ENCODE measurements around the gene COL27A1.

COL27A1 gene

GRCh38 chr9:114270120-114270975, 115.0 kb downstream of the COL27A1 start:
- H3K79me1 ChIP-seq (ENCODE audit: low read length): no peaks in the 10 kb centered on the region
- no peak overlapping the region for H3K23ac ChIP-seq (ENCODE audit: low read length)
- H2AK5ac ChIP-seq (ENCODE audit: low read length): no peak overlapping the region
- H3K79me2 ChIP-seq (ENCODE audit: control insufficient read depth, insufficient read depth, low read length, poor library complexity): no peaks in the 10 kb centered on the region
- H2BK12ac ChIP-seq (ENCODE audit: low read length): no peak overlapping the region
- WGBS (ENCODE audit: extremely low coverage, insufficient coverage, insufficient read length): no CpG with 5 or more reads among the region's 8 CpGs
- no peak overlapping the region for H4K8ac ChIP-seq (ENCODE audit: low read depth, low read length)
- no peak overlapping the region for H4K12ac ChIP-seq (ENCODE audit: low read depth, low read length)
- no peak overlapping the region for H4K91ac ChIP-seq (ENCODE audit: low read depth, low read length)
- no peaks in the 10 kb centered on the region for H3K27me3 ChIP-seq (ENCODE audit: insufficient read depth, low read length)
- H3K9me3 ChIP-seq (ENCODE audit: insufficient read depth, low read depth, low read length): no peaks in the 10 kb centered on the region
- peaks cover 0 to 1% of the 10 kb centered on the region in 2 experiments for H3K4me1 ChIP-seq (ENCODE audit: control insufficient read depth in 1 of 2, insufficient read depth in 2 of 2, low read length in 2 of 2)
- no peak overlapping the region for H3K18ac ChIP-seq (ENCODE audit: low read length)
- H3K4me3 ChIP-seq (ENCODE audit: low read depth, low read length): no peak overlapping the region
- H3K4ac ChIP-seq (ENCODE audit: low read depth, low read length): no peak overlapping the region
- H2BK5ac ChIP-seq (ENCODE audit: low read depth, low read length, poor library complexity): no peak overlapping the region
- no peak overlapping the region for H3K4me2 ChIP-seq (ENCODE audit: low read length)
- H2BK120ac ChIP-seq (ENCODE audit: insufficient read depth, low read length, poor library complexity): no peak overlapping the region
- H3K27ac ChIP-seq (ENCODE audit: low read depth, low read length): no peak overlapping the region
- H2AFZ ChIP-seq (ENCODE audit: insufficient read depth, low read length, poor library complexity): no peak overlapping the region
- no peak overlapping the region for H3K14ac ChIP-seq (ENCODE audit: low read length)
- H3K9ac ChIP-seq (ENCODE audit: low read length): no peak overlapping the region
- H3K36me3 ChIP-seq (ENCODE audit: control insufficient read depth in 1 of 2, insufficient read depth in 2 of 2, low read length in 2 of 2): peaks cover 39 to 58% of the 10 kb centered on the region in 2 experiments
- no peak for DNase-seq

DNA sequence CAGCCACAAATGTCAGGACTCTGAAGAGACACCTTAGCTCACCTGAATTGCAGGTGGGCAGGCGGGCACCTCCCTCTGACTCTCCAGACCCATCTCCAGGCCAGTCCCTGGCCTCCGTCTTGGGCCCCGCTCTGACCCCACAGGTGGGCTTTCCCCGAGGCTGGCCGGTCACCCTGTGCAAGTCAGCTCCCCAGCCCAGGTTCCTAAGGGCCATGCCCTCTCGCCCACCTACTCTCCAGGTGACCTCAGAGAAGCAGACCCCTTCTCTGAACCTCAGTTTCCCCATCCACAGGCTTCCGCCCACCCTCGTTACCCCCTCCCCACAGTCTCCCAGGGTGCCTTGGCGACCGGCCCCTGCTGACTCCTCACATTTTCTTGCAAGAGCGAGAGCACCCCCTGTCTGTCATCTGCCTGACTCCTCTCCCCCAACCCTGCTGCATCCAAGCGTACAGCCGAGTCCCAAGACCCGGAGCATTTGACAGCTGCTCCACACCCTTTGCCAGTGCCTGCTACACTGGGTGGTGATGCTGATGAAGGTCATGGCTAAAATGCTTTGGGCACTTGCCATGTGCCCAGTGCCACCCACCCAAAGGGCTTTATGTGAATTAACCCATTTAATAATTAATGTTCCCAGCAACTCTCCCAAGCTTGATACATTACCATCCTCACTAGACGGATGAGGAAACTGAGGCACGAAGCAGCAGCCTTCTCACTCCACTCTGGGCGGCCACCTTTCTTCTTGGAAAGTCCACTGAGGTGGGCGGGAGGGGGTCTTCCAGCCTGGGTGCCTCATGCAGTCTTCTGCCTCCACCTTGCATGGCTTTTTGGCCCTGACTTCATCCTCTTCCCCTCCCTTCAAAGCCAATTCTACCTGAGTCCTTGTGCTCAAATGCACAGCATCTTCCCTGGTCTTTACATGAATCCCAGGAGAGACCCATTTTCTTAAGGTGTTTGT, 116.5 kb downstream of the COL27A1 start:
- no CpG with 5 or more reads among the region's 18 CpGs for WGBS (ENCODE audit: extremely low coverage, insufficient coverage, insufficient read length)
- Histone ChIP-seq H3K36me3 (ENCODE audit: control insufficient read depth in 1 of 2, insufficient read depth in 2 of 2, low read length in 2 of 2) (peaks cover 30 to 52% of the 10 kb centered on the region in 2 experiments), H4K12ac (ENCODE audit: low read depth, low read length) (no peak overlapping the region), H3K4ac (ENCODE audit: low read depth, low read length) (no peak overlapping the region), H2BK5ac (ENCODE audit: low read depth, low read length, poor library complexity) (no peak overlapping the region), H2BK12ac (ENCODE audit: low read length) (no peak overlapping the region), H3K27ac (ENCODE audit: low read depth, low read length) (no peak overlapping the region), H3K9me3 (ENCODE audit: insufficient read depth, low read depth, low read length) (no peaks in the 10 kb centered on the region), H3K18ac (ENCODE audit: low read length) (no peak overlapping the region), H2AK5ac (ENCODE audit: low read length) (no peak overlapping the region), H3K79me1 (ENCODE audit: low read length) (peaks cover 9% of the 10 kb centered on the region), H3K4me3 (ENCODE audit: low read depth, low read length) (no peak overlapping the region), H3K4me1 (ENCODE audit: control insufficient read depth in 1 of 2, insufficient read depth in 2 of 2, low read length in 2 of 2) (peaks cover 10 to 13% of the 10 kb centered on the region in 2 experiments), H2AFZ (ENCODE audit: insufficient read depth, low read length, poor library complexity) (no peak overlapping the region), H4K91ac (ENCODE audit: low read depth, low read length) (no peak overlapping the region), H3K14ac (ENCODE audit: low read length) (no peak overlapping the region), H4K8ac (ENCODE audit: low read depth, low read length) (no peak overlapping the region), H3K23ac (ENCODE audit: low read length) (no peak overlapping the region), H2BK120ac (ENCODE audit: insufficient read depth, low read length, poor library complexity) (no peak overlapping the region), H3K79me2 (ENCODE audit: control insufficient read depth, insufficient read depth, low read length, poor library complexity) (no peaks in the 10 kb centered on the region), H3K27me3 (ENCODE audit: insufficient read depth, low read length) (no peaks in the 10 kb centered on the region), H3K9ac (ENCODE audit: low read length) (no peak overlapping the region), H3K4me2 (ENCODE audit: low read length) (no peak overlapping the region)
- peak in 1 of 2 donors; percentile 54 for DNase-seq

DNA sequence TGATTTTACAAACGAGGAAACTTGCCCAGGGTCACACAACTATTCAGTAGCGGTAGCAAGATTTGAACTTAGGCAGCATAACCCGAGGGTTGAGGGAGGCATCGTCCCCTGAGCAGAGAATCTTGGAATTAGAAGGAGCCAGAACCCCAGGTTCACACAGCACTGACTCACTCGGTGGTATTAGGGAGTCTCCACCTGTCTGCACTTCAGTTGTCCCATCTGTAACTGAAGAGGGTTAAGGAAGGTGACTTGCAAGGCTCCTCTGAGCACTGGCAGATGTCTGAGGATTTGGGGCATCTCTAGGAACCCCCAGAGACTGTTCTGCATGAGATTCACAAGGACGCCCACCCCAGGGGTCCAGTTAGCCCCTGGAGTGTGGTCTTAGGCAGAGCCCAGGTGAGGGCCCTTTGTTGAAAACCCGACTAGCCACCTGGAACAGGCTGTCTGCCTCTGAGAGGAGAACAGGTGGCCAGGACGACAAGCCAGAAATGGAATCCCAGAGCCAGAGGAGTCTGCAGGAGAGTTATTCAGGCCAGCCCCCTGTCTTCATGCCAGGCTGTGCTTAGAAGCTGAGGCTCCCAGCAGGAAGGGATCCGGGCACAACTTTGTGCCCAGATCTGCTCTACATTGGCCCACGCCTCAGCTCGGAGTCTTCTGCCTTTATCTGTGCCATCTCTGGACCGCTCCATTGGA, 117.5 kb downstream of the COL27A1 start:
- H3K36me3 ChIP-seq (ENCODE audit: control insufficient read depth in 1 of 2, insufficient read depth in 2 of 2, low read length in 2 of 2): peaks cover 25 to 45% of the 10 kb centered on the region in 2 experiments
- H3K23ac ChIP-seq (ENCODE audit: low read length): no peak overlapping the region
- WGBS (ENCODE audit: extremely low coverage, insufficient coverage, insufficient read length): no CpG with 5 or more reads among the region's 12 CpGs
- no peak overlapping the region for H3K14ac ChIP-seq (ENCODE audit: low read length)
- no peak overlapping the region for H4K12ac ChIP-seq (ENCODE audit: low read depth, low read length)
- peaks cover 14% of the 10 kb centered on the region for H3K79me1 ChIP-seq (ENCODE audit: low read length)
- H2BK120ac ChIP-seq (ENCODE audit: insufficient read depth, low read length, poor library complexity): no peak overlapping the region
- no peak overlapping the region for H4K91ac ChIP-seq (ENCODE audit: low read depth, low read length)
- no peak overlapping the region for H3K4me3 ChIP-seq (ENCODE audit: low read depth, low read length)
- no peak overlapping the region for H2BK12ac ChIP-seq (ENCODE audit: low read length)
- no peak overlapping the region for H3K9ac ChIP-seq (ENCODE audit: low read length)
- H3K79me2 ChIP-seq (ENCODE audit: control insufficient read depth, insufficient read depth, low read length, poor library complexity): no peaks in the 10 kb centered on the region
- no peak overlapping the region for H3K18ac ChIP-seq (ENCODE audit: low read length)
- no peak overlapping the region for H3K4ac ChIP-seq (ENCODE audit: low read depth, low read length)
- H2BK5ac ChIP-seq (ENCODE audit: low read depth, low read length, poor library complexity): no peak overlapping the region
- no peak overlapping the region for H2AK5ac ChIP-seq (ENCODE audit: low read length)
- no peak overlapping the region for H2AFZ ChIP-seq (ENCODE audit: insufficient read depth, low read length, poor library complexity)
- no peaks in the 10 kb centered on the region for H3K27me3 ChIP-seq (ENCODE audit: insufficient read depth, low read length)
- no peak overlapping the region for H3K27ac ChIP-seq (ENCODE audit: low read depth, low read length)
- peaks cover 17 to 21% of the 10 kb centered on the region in 2 experiments for H3K4me1 ChIP-seq (ENCODE audit: control insufficient read depth in 1 of 2, insufficient read depth in 2 of 2, low read length in 2 of 2)
- no peak overlapping the region for H4K8ac ChIP-seq (ENCODE audit: low read depth, low read length)
- DNase-seq: no peak
- no peaks in the 10 kb centered on the region for H3K9me3 ChIP-seq (ENCODE audit: insufficient read depth, low read depth, low read length)
- no peak overlapping the region for H3K4me2 ChIP-seq (ENCODE audit: low read length)

DNA sequence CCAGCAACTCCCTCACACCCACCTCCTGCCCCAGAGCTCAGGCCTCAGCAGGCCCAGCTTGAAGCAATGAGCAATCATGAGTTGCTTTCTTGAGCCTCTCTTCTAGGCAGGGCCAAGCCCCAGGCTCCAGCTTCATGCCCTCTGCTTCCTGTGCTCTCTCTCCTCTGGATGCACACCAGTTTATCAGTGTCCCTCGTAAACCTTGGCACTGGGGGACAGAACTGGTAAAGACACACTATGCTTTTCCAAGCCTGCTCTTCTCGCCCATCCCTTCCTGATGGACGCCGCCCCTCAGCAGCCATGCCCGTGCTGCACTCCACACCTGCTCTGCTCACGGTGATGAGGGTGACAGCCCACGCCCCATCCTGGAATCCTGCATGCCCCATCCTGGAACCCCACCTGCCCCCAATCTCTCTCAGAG, 118.1 kb downstream of the COL27A1 start:
- no peak overlapping the region for H2BK120ac ChIP-seq (ENCODE audit: insufficient read depth, low read length, poor library complexity)
- H2BK5ac ChIP-seq (ENCODE audit: low read depth, low read length, poor library complexity): no peak overlapping the region
- no peak overlapping the region for H4K12ac ChIP-seq (ENCODE audit: low read depth, low read length)
- no peak overlapping the region for H3K9ac ChIP-seq (ENCODE audit: low read length)
- no CpG with 5 or more reads among the region's 7 CpGs for WGBS (ENCODE audit: extremely low coverage, insufficient coverage, insufficient read length)
- no peak overlapping the region for H3K4me3 ChIP-seq (ENCODE audit: low read depth, low read length)
- no peak for DNase-seq
- no peak overlapping the region for H3K27ac ChIP-seq (ENCODE audit: low read depth, low read length)
- H3K18ac ChIP-seq (ENCODE audit: low read length): no peak overlapping the region
- no peak overlapping the region for H4K8ac ChIP-seq (ENCODE audit: low read depth, low read length)
- H3K4ac ChIP-seq (ENCODE audit: low read depth, low read length): no peak overlapping the region
- H4K91ac ChIP-seq (ENCODE audit: low read depth, low read length): no peak overlapping the region
- no peaks in the 10 kb centered on the region for H3K79me2 ChIP-seq (ENCODE audit: control insufficient read depth, insufficient read depth, low read length, poor library complexity)
- H3K23ac ChIP-seq (ENCODE audit: low read length): no peak overlapping the region
- H2AK5ac ChIP-seq (ENCODE audit: low read length): no peak overlapping the region
- H3K27me3 ChIP-seq (ENCODE audit: insufficient read depth, low read length): no peaks in the 10 kb centered on the region
- peaks cover 21 to 23% of the 10 kb centered on the region in 2 experiments for H3K4me1 ChIP-seq (ENCODE audit: control insufficient read depth in 1 of 2, insufficient read depth in 2 of 2, low read length in 2 of 2)
- no peak overlapping the region for H2BK12ac ChIP-seq (ENCODE audit: low read length)
- H3K14ac ChIP-seq (ENCODE audit: low read length): no peak overlapping the region
- peaks cover 25 to 42% of the 10 kb centered on the region in 2 experiments for H3K36me3 ChIP-seq (ENCODE audit: control insufficient read depth in 1 of 2, insufficient read depth in 2 of 2, low read length in 2 of 2)
- H3K79me1 ChIP-seq (ENCODE audit: low read length): peaks cover 14% of the 10 kb centered on the region
- no peak overlapping the region for H2AFZ ChIP-seq (ENCODE audit: insufficient read depth, low read length, poor library complexity)
- peaks cover 1% of the 10 kb centered on the region for H3K9me3 ChIP-seq (ENCODE audit: insufficient read depth, low read depth, low read length)
- H3K4me2 ChIP-seq (ENCODE audit: low read length): no peak overlapping the region

Data from trophoblast cell (in vitro differentiated cells and primary cell).